Right cardiac atrium (tissue), 5 donors: ENCODE results near the gene CRYGS. TPM values are rescaled to one million over a fixed set of nuclear protein-coding genes. Genes with fewer than 3 reads are reported as not detected.

Experiments used
- ATAC-seq, 2 donors: fragments of 200-7000 bp; cut with Tn5 transposase; one replicate each; pipeline versions ENCODE4 v1.8.0 to v1.9.1; 2020; ENCODE audit warnings: moderate library complexity in 2 of 2, mild to moderate bottlenecking in 1 of 2
- DNase-seq, 3 donors: peaks; one replicate each; pipeline ENCODE4 v3.0.0-alpha.2; 2020
- H3K27ac ChIP-seq: one replicate; pipeline ENCODE4 v1.5.1; 2013; ENCODE audit warnings: mild to moderate bottlenecking, low read length, control low read depth, moderate library complexity
- H3K27me3 ChIP-seq: one replicate; pipeline ENCODE4 v1.6.1; 2013; ENCODE audit not compliant: control insufficient read depth, insufficient read depth
- H3K4me1 ChIP-seq: one replicate; pipeline ENCODE4 v1.6.1; 2013; ENCODE audit warnings: low read length; ENCODE audit not compliant: control insufficient read depth, insufficient read depth
- H3K4me3 ChIP-seq: one replicate; pipeline ENCODE4 v1.5.1; 2013; ENCODE audit warnings: low read length, control low read depth
- H3K9me3 ChIP-seq: one replicate; pipeline ENCODE4 v1.6.1; 2013; ENCODE audit warnings: low read length; ENCODE audit not compliant: control insufficient read depth
- WGBS: extraction: QIAGEN DNeasy Blood & Tissue Kit; methylation state at CpG from one replicate; pipeline ENCODE4 v1.1.7; 2013; 5-methylcytosine and 5-hydroxymethylcytosine counted together
- intact Hi-C, 4 donors: fragments of 100-400 bp; cut with DNase I; formaldehyde crosslinking; loops; one replicate each; pipeline versions ENCODE4 v1.11.0 to v1.14.0; 2022 to 2023
- polyA plus RNA-seq: library from polyadenylated mRNA; stranded (reverse); fragments of 200-250 nt; gene quantifications from one replicate; pipeline ENCODE4 v1.2.3, GENCODE V29; 2013
- total RNA-seq, 4 donors: library from RNA; stranded (reverse); fragmentation: NEBNext Ultra II Directional; extraction: Animal tissue kit (Norgen Biotek cat#: 25700); gene quantifications; one replicate each; pipeline ENCODE4 v1.2.1, GENCODE V29; 2021
- donor health status: healthy with polysubstance abuse.
- donor health status: DM: no; HTN: yes; CAD: no.
- donor health status: DM: no; HTN: no; CAD: no.
- donor health status: DM: no; HTN: yes; CAD: no; lungs with severe emphysema.
- donor health status: DM: yes; HTN: yes; CAD: no.

CRYGS gene
- total and polyA plus RNA-seq, 5 donors, result 1.3 to 2.0 (median 1.8) TPM

DNA sequence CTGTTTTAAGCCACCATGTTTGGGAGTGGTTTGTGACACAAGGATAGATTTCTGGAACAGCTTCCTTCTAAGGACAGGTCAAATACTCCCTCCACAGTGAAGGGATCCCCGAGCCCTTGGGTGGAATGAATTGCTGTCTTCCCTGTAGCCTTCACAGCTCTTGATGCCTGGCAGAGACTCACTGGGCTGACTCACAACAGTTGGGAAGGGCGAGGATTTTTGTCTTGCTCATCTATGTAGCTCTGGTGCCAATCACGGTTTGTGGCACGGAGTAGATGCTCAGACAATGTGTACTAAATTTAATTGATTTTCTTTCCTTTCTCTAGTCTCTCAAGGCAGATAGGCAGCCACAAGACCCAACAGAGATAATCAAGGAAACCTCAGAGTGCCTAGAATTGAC lies 27.0 kb downstream of the CRYGS start:
- H3K9me3 ChIP-seq, result peaks cover 3% of the 10 kb centered on the region
- DNase-seq, result no peak
- ATAC-seq, result no peak
- no peak overlapping the region for H3K4me3 ChIP-seq
- 90% methylated on average over 4 of the region's 4 CpGs for WGBS
- no peaks in the 10 kb centered on the region for H3K27me3 ChIP-seq
- no peak overlapping the region for H3K27ac ChIP-seq
- H3K4me1 ChIP-seq, result no peaks in the 10 kb centered on the region
- intact Hi-C loops, result no loop called here

DNA sequence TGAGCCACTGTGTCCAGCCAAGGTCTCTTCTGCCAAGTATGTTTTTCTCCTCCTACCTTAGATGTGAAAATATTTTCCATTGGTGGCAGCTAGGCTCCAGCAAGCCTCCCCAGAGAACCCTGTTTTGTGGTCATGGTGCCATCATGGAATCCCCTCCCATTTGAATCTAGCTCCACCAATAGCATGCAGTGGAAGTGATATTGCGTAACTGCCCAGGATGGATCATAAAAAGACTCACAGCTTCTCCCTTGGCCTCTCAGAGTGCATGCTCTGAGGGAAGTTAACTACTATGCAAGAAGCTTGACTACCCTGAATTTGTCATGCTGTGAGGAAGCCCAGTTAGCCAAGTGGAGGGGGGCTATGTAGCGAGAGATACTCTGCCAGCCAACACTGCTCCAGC lies 27.5 kb downstream of the CRYGS start:
- intact Hi-C loops, result no loop called here
- DNase-seq, result no peak
- Histone ChIP-seq H3K27ac (no peak overlapping the region), H3K9me3 (peaks cover 3% of the 10 kb centered on the region), H3K27me3 (no peaks in the 10 kb centered on the region), H3K4me1 (no peaks in the 10 kb centered on the region), H3K4me3 (no peak overlapping the region)
- no peak for ATAC-seq
- WGBS, result over 99% methylated on average over 2 of the region's 2 CpGs

DNA sequence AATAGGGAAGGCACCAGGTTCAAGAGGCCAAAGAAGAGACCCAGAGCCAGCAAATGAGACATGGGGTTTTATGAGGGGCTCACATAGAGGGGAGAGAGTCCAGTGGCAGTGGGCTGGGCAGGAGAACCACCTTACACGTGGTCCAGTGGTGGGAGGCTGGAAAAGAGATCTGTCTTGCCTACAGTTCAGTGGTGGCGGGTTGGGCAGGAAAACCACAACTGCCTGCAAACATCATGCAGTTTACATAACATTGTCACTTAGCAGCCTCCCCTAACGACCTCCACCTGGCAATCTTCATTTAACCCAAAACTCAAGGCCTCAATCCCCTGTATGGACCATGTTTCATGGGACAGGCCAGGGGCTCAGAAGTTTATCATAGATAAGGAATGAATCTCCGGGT lies 29.1 kb downstream of the CRYGS start:
- no peak for ATAC-seq
- H3K4me3 ChIP-seq, result no peak overlapping the region
- no peaks in the 10 kb centered on the region for H3K27me3 ChIP-seq
- H3K4me1 ChIP-seq, result no peaks in the 10 kb centered on the region
- H3K9me3 ChIP-seq, result peaks cover 3% of the 10 kb centered on the region
- H3K27ac ChIP-seq, result no peak overlapping the region
- intact Hi-C loops, result no loop called here
- WGBS, result 65% methylated on average over 4 of the region's 4 CpGs
- no peak for DNase-seq

DNA sequence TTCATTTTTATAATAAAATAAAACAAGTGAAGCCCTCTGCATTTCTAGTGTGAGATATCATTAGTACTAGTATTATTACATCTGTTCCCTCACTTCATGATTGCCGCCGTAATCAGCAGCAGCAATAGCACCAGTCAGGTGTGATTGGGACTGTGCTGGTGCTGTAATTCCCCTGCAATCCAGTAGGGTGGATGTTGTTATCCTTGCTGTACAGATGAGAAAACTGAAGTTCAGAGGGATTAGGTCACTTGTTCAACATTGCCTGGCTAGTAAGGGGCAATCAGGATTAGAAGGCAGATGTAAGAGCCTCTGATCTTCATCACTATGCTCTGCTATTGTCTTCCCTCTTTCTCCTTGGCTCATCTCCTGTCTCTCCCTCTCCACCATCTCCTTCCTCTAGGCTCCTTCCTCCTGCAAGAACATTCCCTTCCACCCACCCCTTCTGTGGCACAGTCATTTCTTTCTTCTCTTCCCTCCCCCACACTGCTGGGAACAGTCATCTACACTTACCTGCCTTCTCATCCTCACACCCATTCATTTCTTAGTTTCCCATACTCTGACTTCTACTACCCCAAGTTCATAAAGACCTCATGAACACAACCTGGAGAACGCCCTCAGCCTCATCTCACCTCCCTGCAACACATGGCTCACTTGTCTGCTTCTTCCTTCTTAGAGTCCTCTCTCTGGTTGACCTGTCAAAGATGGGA lies 29.7 kb downstream of the CRYGS start:
- ATAC-seq (no peak), DNase-seq (no peak)
- no peaks in the 10 kb centered on the region for H3K4me1 ChIP-seq
- no peak overlapping the region for H3K4me3 ChIP-seq
- intact Hi-C loops, result no loop called here
- H3K27ac ChIP-seq, result no peak overlapping the region
- WGBS, result 76% methylated on average over 3 of the region's 3 CpGs
- H3K9me3 ChIP-seq, result peaks cover 3% of the 10 kb centered on the region
- no peaks in the 10 kb centered on the region for H3K27me3 ChIP-seq

DNA sequence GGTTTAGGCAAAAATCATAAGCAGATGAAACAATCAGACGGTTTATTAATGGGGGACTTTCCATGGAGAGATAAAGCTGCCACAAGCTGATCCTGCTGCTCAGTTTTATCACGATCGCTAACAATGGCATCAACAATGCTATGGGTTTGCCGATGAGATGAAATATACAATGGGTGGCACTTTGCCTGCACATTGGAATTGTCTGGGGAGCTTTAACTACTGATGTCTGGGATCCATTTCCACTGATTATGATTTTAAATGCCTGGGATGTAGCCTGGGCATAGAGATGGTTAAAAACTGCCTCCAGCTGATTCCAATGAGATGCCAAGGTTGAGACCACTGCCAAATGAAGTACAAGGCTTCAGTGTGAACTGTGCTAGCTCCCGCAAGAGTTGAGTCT lies 30.8 kb downstream of the CRYGS start:
- no peak overlapping the region for H3K27ac ChIP-seq
- peaks cover 3% of the 10 kb centered on the region for H3K9me3 ChIP-seq
- WGBS, result 40% methylated on average over 5 of the region's 5 CpGs
- no peaks in the 10 kb centered on the region for H3K4me1 ChIP-seq
- DNase-seq (no peak), ATAC-seq (no peak)
- no peak overlapping the region for H3K4me3 ChIP-seq
- intact Hi-C loops, result no loop called here
- H3K27me3 ChIP-seq, result no peaks in the 10 kb centered on the region

DNA sequence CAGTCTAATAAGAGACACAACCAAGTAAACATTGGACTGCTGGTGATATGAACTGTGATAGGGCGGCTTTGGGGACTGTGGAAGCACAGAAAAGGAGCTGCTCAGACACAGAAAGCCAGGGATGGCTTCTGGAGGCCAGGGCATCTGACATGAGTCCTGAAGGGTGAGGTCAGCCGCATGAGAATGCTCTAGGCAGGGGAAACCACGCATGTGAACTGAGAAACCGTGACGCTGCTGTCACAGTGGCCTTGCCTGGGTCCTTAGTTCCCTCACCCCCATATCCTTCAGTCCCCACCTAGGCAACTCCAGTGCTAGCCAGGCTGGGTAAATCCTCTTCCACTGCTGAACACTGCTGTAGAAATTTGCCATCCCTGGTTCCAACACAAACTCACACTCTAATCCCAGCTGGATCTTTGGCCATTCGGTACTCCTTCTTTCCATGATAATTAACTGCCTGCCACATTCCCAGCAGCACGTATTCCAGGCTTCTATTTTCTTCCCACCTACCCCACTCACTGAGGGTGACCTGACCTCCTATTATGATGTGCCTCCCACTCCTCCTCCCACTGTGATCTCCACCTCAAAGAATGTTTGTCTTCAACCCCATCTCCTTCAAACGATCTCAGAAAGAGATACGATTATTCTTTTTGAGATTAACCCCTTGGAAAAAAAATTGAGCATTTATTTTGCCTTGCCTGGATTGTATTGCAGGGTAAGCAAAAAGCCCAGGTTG lies 31.4 kb downstream of the CRYGS start:
- DNase-seq (no peak), ATAC-seq (no peak)
- intact Hi-C loops, result no loop called here
- H3K27me3 ChIP-seq, result no peaks in the 10 kb centered on the region
- WGBS, result 52% methylated on average over 9 of the region's 9 CpGs
- H3K27ac ChIP-seq, result no peak overlapping the region
- H3K4me3 ChIP-seq, result no peak overlapping the region
- H3K4me1 ChIP-seq, result no peaks in the 10 kb centered on the region
- peaks cover 3% of the 10 kb centered on the region for H3K9me3 ChIP-seq

DNA sequence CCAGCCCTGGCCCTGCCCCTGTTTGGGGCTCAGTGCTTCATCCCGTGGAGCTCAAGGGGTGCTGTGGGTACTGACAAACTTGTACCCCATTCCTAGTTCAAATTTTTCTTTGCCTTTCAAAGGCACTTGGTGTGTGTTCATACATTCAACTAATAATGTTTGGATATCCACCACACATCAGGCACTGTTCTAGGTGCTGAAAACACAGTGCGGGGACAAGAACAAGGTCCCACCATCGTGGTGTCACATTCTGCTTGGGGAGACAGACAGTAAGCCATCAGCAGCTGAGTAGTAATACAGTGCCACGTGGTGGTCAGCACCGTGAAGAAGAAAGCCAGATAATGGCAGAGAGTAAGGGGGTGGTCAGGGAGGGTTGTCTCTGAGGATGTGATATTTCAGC lies 32.5 kb downstream of the CRYGS start:
- peaks cover under 1% of the 10 kb centered on the region for H3K9me3 ChIP-seq
- intact Hi-C loops, result no loop called here
- 61% methylated on average over 5 of the region's 5 CpGs for WGBS
- no peak overlapping the region for H3K27ac ChIP-seq
- ATAC-seq, result no peak
- no peak for DNase-seq
- no peaks in the 10 kb centered on the region for H3K27me3 ChIP-seq
- H3K4me1 ChIP-seq, result no peaks in the 10 kb centered on the region
- H3K4me3 ChIP-seq, result no peak overlapping the region

DNA sequence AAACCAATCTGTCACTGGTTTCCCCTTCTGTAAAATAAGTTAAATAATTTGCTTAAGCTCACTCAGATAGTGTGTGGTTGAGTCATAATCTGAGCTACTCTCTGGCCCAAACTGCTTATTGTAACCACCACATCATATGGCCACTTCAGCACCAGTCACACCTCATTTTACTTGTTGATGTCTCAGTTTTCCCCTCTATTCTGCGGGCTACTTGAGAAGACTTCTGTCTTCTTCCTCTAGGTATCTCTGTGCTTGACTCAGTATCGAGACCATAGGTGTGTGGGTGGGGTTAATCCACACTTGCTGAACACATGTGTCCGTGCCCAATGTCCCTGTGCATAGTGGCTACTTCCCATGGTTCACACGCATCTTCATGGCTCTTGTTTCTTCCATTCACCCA lies 32.9 kb downstream of the CRYGS start:
- Histone ChIP-seq H3K27ac (no peak overlapping the region), H3K9me3 (no peaks in the 10 kb centered on the region), H3K4me1 (no peaks in the 10 kb centered on the region), H3K4me3 (no peak overlapping the region), H3K27me3 (no peaks in the 10 kb centered on the region)
- 93% methylated on average over 4 of the region's 4 CpGs for WGBS
- intact Hi-C loops, result no loop called here
- DNase-seq, result no peak
- ATAC-seq, result no peak

DNA sequence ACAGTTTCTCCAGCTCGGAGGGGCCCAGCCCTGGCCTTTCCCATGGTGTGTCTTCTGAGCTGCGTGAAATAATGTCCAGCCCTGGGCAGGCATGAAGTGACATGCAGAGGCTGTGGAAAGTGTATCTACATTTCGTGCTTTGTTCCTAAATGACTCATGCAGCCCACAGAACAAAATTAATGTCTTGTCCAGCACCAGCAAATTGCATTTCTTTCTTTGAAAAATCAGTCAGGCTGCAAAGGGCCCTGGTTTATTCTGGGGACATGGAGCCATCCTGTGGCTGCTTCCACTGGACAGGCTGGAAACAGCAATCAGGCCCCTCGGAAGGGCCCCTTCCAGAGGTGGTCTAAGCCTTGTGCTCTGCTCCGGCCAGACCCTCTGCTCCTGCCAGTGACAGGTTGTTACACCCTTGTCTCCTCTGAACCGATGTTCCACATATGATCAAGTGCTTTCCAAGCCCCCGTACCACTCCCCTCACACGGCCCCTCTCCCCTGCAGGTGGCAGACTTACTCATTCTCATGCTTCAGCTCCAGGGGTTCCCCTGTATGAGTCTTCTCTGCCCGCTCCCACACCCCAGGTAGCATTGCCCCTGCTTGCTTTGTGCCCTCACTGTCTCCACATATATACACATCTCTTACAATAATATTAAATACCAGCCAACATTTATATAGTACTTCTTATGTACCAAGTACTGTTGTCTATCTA lies 33.7 kb downstream of the CRYGS start:
- DNase-seq (no peak), ATAC-seq (no peak)
- Histone ChIP-seq H3K4me1 (no peaks in the 10 kb centered on the region), H3K9me3 (no peaks in the 10 kb centered on the region), H3K27me3 (no peaks in the 10 kb centered on the region), H3K4me3 (no peak overlapping the region), H3K27ac (no peak overlapping the region)
- intact Hi-C loops, result no loop called here
- 70% methylated on average over 9 of the region's 9 CpGs for WGBS

DNA sequence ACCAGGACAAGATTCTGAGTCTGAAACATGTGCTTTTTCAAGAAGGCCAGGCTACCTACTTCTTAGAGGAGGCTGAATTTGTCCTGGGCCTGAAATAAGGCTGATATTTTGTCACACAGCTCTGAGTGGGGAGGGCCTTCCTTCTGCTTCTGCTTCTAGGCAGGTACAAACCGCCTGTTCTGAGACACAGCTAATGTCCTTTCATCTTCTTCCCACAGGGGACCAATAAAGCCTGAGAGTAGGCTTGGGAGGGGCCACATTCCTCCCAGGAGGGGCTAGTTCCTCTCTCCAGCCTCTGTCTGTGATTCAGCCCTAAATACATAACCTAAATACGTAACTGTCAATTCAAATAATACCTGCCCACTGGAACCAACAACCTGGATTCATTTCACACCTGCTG lies 34.8 kb downstream of the CRYGS start:
- ATAC-seq (no peak), DNase-seq (no peak)
- Histone ChIP-seq H3K9me3 (no peaks in the 10 kb centered on the region), H3K27ac (no peak overlapping the region), H3K27me3 (no peaks in the 10 kb centered on the region), H3K4me1 (no peaks in the 10 kb centered on the region), H3K4me3 (no peak overlapping the region)
- WGBS, result 80% methylated on average over 2 of the region's 2 CpGs
- intact Hi-C loops, result no loop called here

DNA sequence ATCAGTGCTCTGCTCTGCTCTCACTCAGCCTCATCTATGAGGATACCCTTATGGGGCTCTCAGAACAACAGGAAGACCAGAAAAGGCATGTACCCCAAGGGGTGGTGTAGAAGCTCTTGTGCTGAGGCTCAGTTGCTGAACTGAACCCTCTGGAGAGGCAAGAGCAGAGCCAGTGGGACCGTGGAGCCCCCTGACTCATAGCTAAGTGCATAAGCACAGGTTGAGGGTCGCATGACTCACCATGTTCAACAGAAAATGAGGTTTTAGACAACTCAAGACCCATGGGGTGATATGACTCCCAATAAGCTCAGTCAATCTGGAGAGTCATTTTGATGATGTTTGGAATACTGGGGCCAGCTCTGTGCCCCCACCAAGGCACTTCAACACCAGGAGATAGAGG lies 37.3 kb downstream of the CRYGS start:
- Histone ChIP-seq H3K4me1 (peaks cover 9% of the 10 kb centered on the region), H3K4me3 (no peak overlapping the region), H3K9me3 (no peaks in the 10 kb centered on the region), H3K27me3 (no peaks in the 10 kb centered on the region), H3K27ac (no peak overlapping the region)
- DNase-seq, result no peak
- intact Hi-C loops, result no loop called here
- ATAC-seq, result peak in 1 of 2 donors; percentile 7
- WGBS, result 81% methylated on average over 2 of the region's 2 CpGs
